Neural progenitor cell (in vitro differentiated cells): ENCODE results near the gene FOXO4. TPM values are rescaled to one million over a fixed set of nuclear protein-coding genes. Genes with fewer than 3 reads are reported as not detected.

Experiments
- DNase-seq: peaks from one replicate; pipeline ENCODE4 v3.0.0-alpha.2; 2016; ENCODE audit warnings: low spot score
- H2AFZ ChIP-seq: fragments of 200-600 bp; sonication (generic); replicated peaks from 2 replicates; pipeline ENCODE4 v1.6.1; 2016; ENCODE audit warnings: antibody characterized with exemption
- H3F3A ChIP-seq: fragments of 200-600 bp; sonication (generic); 2 replicates; pipeline ENCODE4 v1.6.1; 2016; ENCODE audit warnings: antibody characterized with exemption, low read depth
- H3K27ac ChIP-seq: fragments of 200-600 bp; sonication (generic); 2 replicates; pipeline ENCODE4 v1.5.1; 2016; ENCODE audit warnings: mild to moderate bottlenecking
- H3K27me3 ChIP-seq: fragments of 200-600 bp; sonication (generic); 2 replicates; pipeline ENCODE4 v1.6.1; 2016; ENCODE audit warnings: mild to moderate bottlenecking, moderate library complexity
- H3K36me3 ChIP-seq: fragments of 200-600 bp; sonication (generic); 2 replicates; pipeline ENCODE4 v1.5.1; 2016
- H3K4me1 ChIP-seq: fragments of 200-600 bp; sonication (generic); 2 replicates; pipeline ENCODE4 v1.6.1; 2016; ENCODE audit warnings: mixed run types
- H3K4me2 ChIP-seq: fragments of 200-600 bp; sonication (generic); 2 replicates; pipeline ENCODE4 v1.6.1; 2016
- H3K4me3 ChIP-seq: fragments of 200-600 bp; sonication (generic); 2 replicates; pipeline ENCODE4 v1.5.1; 2016
- H3K79me2 ChIP-seq: fragments of 200-600 bp; sonication (generic); 2 replicates; pipeline ENCODE4 v1.6.1; 2016; ENCODE audit warnings: low read depth
- H3K9ac ChIP-seq: fragments of 200-600 bp; sonication (generic); 2 replicates; pipeline ENCODE4 v1.6.1; 2016
- H3K9me3 ChIP-seq: fragments of 200-600 bp; sonication (generic); 2 replicates; pipeline ENCODE4 v1.5.1; 2016; ENCODE audit warnings: low read depth
- H4K20me1 ChIP-seq: fragments of 200-600 bp; sonication (generic); 2 replicates; pipeline ENCODE4 v1.6.1; 2016; ENCODE audit warnings: low read depth
- H3K27ac Mint-ChIP-seq: 3 replicates; pipeline ENCODE4 v1.8.0; 2021; ENCODE audit warnings: mixed read lengths
- H3K27me3 Mint-ChIP-seq: 2 replicates; pipeline ENCODE4 v1.8.0; 2022; ENCODE audit warnings: low read depth, mild to moderate bottlenecking, inconsistent platforms, moderate library complexity, mixed read lengths; ENCODE audit not compliant: insufficient read depth
- H3K36me3 Mint-ChIP-seq: 3 replicates; pipeline ENCODE4 v1.8.0; 2021; ENCODE audit warnings: mixed read lengths
- H3K4me1 Mint-ChIP-seq: 3 replicates; pipeline ENCODE4 v1.8.0; 2021; ENCODE audit warnings: mixed read lengths
- H3K4me3 Mint-ChIP-seq: 3 replicates; pipeline ENCODE4 v1.8.0; 2021; ENCODE audit warnings: mild to moderate bottlenecking, moderate library complexity, mixed read lengths
- H3K9me3 Mint-ChIP-seq: 3 replicates; pipeline ENCODE4 v1.8.0; 2020; ENCODE audit warnings: mixed read lengths
- EZH2 ChIP-seq: fragments of 200-600 bp; sonication (generic); IDR thresholded peaks from 2 replicates; pipeline ENCODE4 v1.6.1; 2017; ENCODE audit warnings: antibody characterized with exemption, mild to moderate bottlenecking, moderate library complexity
- EZH2phosphoT487 ChIP-seq: fragments of 200-600 bp; sonication (generic); IDR thresholded peaks from 2 replicates; pipeline ENCODE4 v1.6.1; 2017; ENCODE audit warnings: antibody characterized with exemption
- total RNA-seq: library from RNA; depleted of rRNA; stranded (reverse); fragments of >200 nt; gene quantifications from 2 replicates; pipeline ENCODE4 v1.2.3, GENCODE V29; 2015; ENCODE audit warnings: low replicate concordance
- TF ChIP-seq, protein P1 (sequence below): fragments of 200-600 bp; sonication (generic); IDR thresholded peaks from 2 replicates; pipeline ENCODE4 v1.5.1; 2017; ENCODE audit warnings: antibody characterized with exemption, mild to moderate bottlenecking

The FOXO4 gene
- total RNA-seq, 1 donor from 2014 or later = 2.5 TPM

DNA sequence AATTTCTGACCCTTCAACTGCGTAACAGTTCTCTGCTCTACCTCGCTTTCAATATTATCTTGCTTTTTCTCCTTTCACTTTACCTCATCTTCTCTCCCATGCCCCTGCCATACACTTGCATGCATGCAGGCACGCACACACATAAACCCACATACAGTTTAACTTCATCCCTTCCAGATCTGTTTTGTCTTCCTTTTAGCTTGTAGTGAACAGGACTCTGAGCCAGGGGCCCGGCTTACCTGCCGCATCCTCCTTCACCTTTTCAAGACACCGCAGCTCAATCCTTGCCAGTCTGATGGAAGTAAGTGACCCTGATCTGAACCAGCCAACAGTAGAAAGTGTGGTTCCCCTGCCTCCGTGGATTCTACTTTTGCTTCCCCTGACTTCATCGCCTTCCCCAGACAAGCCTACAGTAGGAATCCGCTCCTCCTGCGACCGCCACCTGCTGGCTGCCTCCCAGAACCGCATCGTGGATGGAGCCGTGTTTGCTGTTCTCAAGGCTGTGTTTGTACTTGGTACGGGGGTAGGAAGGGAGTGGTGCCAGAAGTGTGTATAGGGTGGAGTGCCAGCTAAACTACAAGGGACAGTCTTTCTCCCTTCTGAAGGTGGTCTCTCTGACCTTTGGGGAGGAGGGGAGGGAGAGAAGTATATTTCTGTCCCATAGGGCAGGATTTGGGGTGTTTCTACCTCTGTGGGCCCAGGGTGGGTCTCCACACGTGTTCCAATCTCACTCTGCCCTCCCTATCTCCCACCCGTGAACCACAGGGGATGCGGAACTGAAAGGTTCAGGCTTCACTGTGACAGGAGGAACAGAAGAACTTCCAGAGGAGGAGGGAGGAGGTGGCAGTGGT lies 33.5 kb downstream of the FOXO4 start:
- Histone ChIP-seq H3K4me2 (no peak overlapping the region), H2AFZ (no peak overlapping the region), H3K4me3 (no peak overlapping the region), H3K4me1 (no peaks in the 10 kb centered on the region), H3K27me3 (no peaks in the 10 kb centered on the region), H4K20me1 (no peaks in the 10 kb centered on the region), H3F3A (no peaks in the 10 kb centered on the region), H3K9me3 (no peaks in the 10 kb centered on the region), H3K79me2 (no peaks in the 10 kb centered on the region), H3K9ac (no peak overlapping the region), H3K36me3 (no peaks in the 10 kb centered on the region), H3K27ac (no peak overlapping the region)
- Mint-ChIP-seq H3K4me1 (peaks cover 9% of the 10 kb centered on the region), H3K27ac (no peak overlapping the region), H3K9me3 (peaks cover 19% of the 10 kb centered on the region), H3K36me3 (peaks cover 32% of the 10 kb centered on the region), H3K27me3 (peaks cover 2% of the 10 kb centered on the region), H3K4me3 (no peak overlapping the region)
- peak; percentile 62 for DNase-seq
- no peak for TF ChIP-seq EZH2phosphoT487
- TF ChIP-seq, protein P1, sequence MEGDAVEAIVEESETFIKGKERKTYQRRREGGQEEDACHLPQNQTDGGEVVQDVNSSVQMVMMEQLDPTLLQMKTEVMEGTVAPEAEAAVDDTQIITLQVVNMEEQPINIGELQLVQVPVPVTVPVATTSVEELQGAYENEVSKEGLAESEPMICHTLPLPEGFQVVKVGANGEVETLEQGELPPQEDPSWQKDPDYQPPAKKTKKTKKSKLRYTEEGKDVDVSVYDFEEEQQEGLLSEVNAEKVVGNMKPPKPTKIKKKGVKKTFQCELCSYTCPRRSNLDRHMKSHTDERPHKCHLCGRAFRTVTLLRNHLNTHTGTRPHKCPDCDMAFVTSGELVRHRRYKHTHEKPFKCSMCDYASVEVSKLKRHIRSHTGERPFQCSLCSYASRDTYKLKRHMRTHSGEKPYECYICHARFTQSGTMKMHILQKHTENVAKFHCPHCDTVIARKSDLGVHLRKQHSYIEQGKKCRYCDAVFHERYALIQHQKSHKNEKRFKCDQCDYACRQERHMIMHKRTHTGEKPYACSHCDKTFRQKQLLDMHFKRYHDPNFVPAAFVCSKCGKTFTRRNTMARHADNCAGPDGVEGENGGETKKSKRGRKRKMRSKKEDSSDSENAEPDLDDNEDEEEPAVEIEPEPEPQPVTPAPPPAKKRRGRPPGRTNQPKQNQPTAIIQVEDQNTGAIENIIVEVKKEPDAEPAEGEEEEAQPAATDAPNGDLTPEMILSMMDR = peak; percentile 72

DNA sequence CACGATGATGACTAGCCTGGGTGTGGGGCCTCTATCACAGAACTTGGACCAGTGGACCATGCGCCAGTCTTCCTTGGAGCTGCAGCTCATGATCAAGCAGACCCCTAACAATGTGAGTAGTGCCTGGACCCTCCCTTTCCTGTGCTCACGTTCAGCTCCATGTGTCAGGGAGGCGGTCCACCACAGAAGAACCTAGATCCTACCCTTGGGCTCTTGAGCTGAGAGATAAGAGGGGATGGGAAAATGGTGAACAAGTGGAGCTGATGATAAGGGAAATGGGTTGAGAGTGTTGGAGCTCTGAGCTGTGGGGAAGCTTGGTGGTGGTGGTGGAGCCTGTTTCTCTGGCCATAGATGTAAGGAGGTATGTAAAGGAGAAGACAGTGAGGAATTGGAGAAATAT lies 35.9 kb downstream of the FOXO4 start:
- Mint-ChIP-seq H3K4me3 (no peak overlapping the region), H3K9me3 (peaks cover 15% of the 10 kb centered on the region), H3K27ac (no peak overlapping the region), H3K27me3 (peaks cover 2% of the 10 kb centered on the region), H3K36me3 (peaks cover 36% of the 10 kb centered on the region), H3K4me1 (peaks cover 9% of the 10 kb centered on the region)
- Histone ChIP-seq H2AFZ (no peak overlapping the region), H3K27ac (no peak overlapping the region), H3K79me2 (no peaks in the 10 kb centered on the region), H3K36me3 (no peaks in the 10 kb centered on the region), H3F3A (no peaks in the 10 kb centered on the region), H3K9me3 (no peaks in the 10 kb centered on the region), H3K4me2 (no peak overlapping the region), H3K27me3 (no peaks in the 10 kb centered on the region), H3K4me3 (no peak overlapping the region), H4K20me1 (no peaks in the 10 kb centered on the region), H3K4me1 (no peaks in the 10 kb centered on the region), H3K9ac (no peak overlapping the region)
- DNase-seq = no peak
- TF ChIP-seq EZH2phosphoT487 (no peak), EZH2 (no peak)
- TF ChIP-seq, protein P1 = no peak

- no peak overlapping the region for H3K27ac Mint-ChIP-seq
- Histone ChIP-seq H3K79me2 (no peaks in the 10 kb centered on the region), H4K20me1 (no peaks in the 10 kb centered on the region), H3K27me3 (no peaks in the 10 kb centered on the region), H3K9ac (no peak overlapping the region), H3K27ac (no peak overlapping the region), H3F3A (peaks cover 8% of the 10 kb centered on the region), H3K4me2 (no peak overlapping the region), H3K4me3 (no peak overlapping the region), H3K9me3 (no peaks in the 10 kb centered on the region), H2AFZ (no peak overlapping the region), H3K4me1 (no peaks in the 10 kb centered on the region), H3K36me3 (no peaks in the 10 kb centered on the region)
- no peak overlapping the region for H3K4me3 Mint-ChIP-seq
- peaks cover 14% of the 10 kb centered on the region for H3K36me3 Mint-ChIP-seq
- peaks cover 5% of the 10 kb centered on the region for H3K9me3 Mint-ChIP-seq
- H3K4me1 Mint-ChIP-seq = peaks cover 7% of the 10 kb centered on the region
- TF ChIP-seq EZH2 (no peak), EZH2phosphoT487 (no peak)
- TF ChIP-seq, protein P1 = no peak
- DNase-seq = no peak
- peaks cover 14% of the 10 kb centered on the region for H3K27me3 Mint-ChIP-seq
Observed at GRCh38 chrX:71140440-71140839, 44.8 kb downstream of the FOXO4 start.
